GM21367 (cell line): ENCODE measurements around the gene ITSN1.
A peak's percentile ranks its signal among the peaks of the same experiment; 100 is the strongest.

Experiments
- ATAC-seq: cut with Tn5 transposase; IDR thresholded peaks from one replicate; pipeline ENCODE4 v1.9.1; 2021; ENCODE audit not compliant: unreplicated experiment

The ITSN1 gene

GRCh38 chr21:33945652-33946270, 303.5 kb downstream of the ITSN1 start:
- no peak for ATAC-seq

- ATAC-seq: peak; percentile 41
Measured at GRCh38 chr21:33947451-33948095, 305.3 kb downstream of the ITSN1 start.

GRCh38 chr21:33948096-33948950, 306.0 kb downstream of the ITSN1 start:
- ATAC-seq: peak; percentile 40

- ATAC-seq: no peak
Measured at GRCh38 chr21:33948951-33949444, 306.7 kb downstream of the ITSN1 start.
